HG03432 (cell line): ENCODE measurements around the gene ACOXL.

Experiments used
- ATAC-seq: cut with Tn5 transposase; IDR thresholded peaks from one replicate; pipeline ENCODE4 v1.9.1; 2021; ENCODE audit warnings: mild to moderate bottlenecking, moderate library complexity; ENCODE audit not compliant: unreplicated experiment

Gene ACOXL

GRCh38 chr2:110904779-110905148 is 172.4 kb downstream of the ACOXL start:
- no peak for ATAC-seq

GRCh38 chr2:110905217-110905616 is 172.8 kb downstream of the ACOXL start:
- ATAC-seq: no peak

GRCh38 chr2:110906613-110907298 is 174.4 kb downstream of the ACOXL start:
- no peak for ATAC-seq

- no peak for ATAC-seq
Observed at GRCh38 chr2:110909501-110909900, 177.1 kb downstream of the ACOXL start.

- peak; percentile 46 for ATAC-seq
Observed at GRCh38 chr2:110910423-110910822, 178.1 kb downstream of the ACOXL start.

- no peak for ATAC-seq
Observed at GRCh38 chr2:110919738-110920137, 187.4 kb downstream of the ACOXL start.

GRCh38 chr2:110925479-110925878 is 193.1 kb downstream of the ACOXL start:
- no peak for ATAC-seq

GRCh38 chr2:110927526-110927925 is 195.2 kb downstream of the ACOXL start:
- ATAC-seq: no peak

GRCh38 chr2:110929528-110929927 is 197.2 kb downstream of the ACOXL start:
- no peak for ATAC-seq

- ATAC-seq: no peak
Observed at GRCh38 chr2:110931648-110932047, 199.3 kb downstream of the ACOXL start.

- ATAC-seq: no peak
Observed at GRCh38 chr2:110933420-110933819, 201.0 kb downstream of the ACOXL start.

GRCh38 chr2:110934948-110935347 is 202.6 kb downstream of the ACOXL start:
- ATAC-seq: no peak

- no peak for ATAC-seq
Observed at GRCh38 chr2:110940376-110940910, 208.1 kb downstream of the ACOXL start.

GRCh38 chr2:110941226-110941625 is 208.9 kb downstream of the ACOXL start:
- ATAC-seq: no peak

- ATAC-seq: no peak
Observed at GRCh38 chr2:110943070-110943634, 210.8 kb downstream of the ACOXL start.

GRCh38 chr2:110946902-110947301 is 214.5 kb downstream of the ACOXL start:
- ATAC-seq: no peak

- no peak for ATAC-seq
Observed at GRCh38 chr2:110948027-110948674, 215.8 kb downstream of the ACOXL start.

GRCh38 chr2:110950281-110950680 is 217.9 kb downstream of the ACOXL start:
- no peak for ATAC-seq

GRCh38 chr2:110955045-110955444 is 222.7 kb downstream of the ACOXL start:
- no peak for ATAC-seq

GRCh38 chr2:110955556-110955955 is 223.2 kb downstream of the ACOXL start:
- no peak for ATAC-seq

GRCh38 chr2:110957293-110957692 is 224.9 kb downstream of the ACOXL start:
- no peak for ATAC-seq
